ENCODE measurements around the gene CARD11.

Gene CARD11

GRCh38 chr7:3005257-3005656 lies 38.4 kb downstream of the CARD11 start:
- H3K27ac ChIP-seq, result no peak overlapping the region
- TF ChIP-seq CTCF (conservative IDR thresholded peaks at IDR 0.05), result no peak

- H3K27ac ChIP-seq, result no peak overlapping the region
- no peak for TF ChIP-seq CTCF (conservative IDR thresholded peaks at IDR 0.05)
Measured at GRCh38 chr7:3003936-3004335, 39.7 kb downstream of the CARD11 start.

- TF ChIP-seq CTCF (conservative IDR thresholded peaks at IDR 0.05), result no peak
- H3K27ac ChIP-seq, result no peak overlapping the region
Measured at GRCh38 chr7:3002631-3003030, 41.0 kb downstream of the CARD11 start.

- no peak overlapping the region for H3K27ac ChIP-seq
- TF ChIP-seq CTCF (conservative IDR thresholded peaks at IDR 0.05), result no peak
Measured at GRCh38 chr7:3000566-3000965, 43.1 kb downstream of the CARD11 start.

- H3K27ac ChIP-seq, result no peak overlapping the region
- TF ChIP-seq CTCF (conservative IDR thresholded peaks at IDR 0.05), result no peak
Measured at GRCh38 chr7:2999078-2999500, 44.6 kb downstream of the CARD11 start.

GRCh38 chr7:2997014-2997413 lies 46.7 kb downstream of the CARD11 start:
- no peak for TF ChIP-seq CTCF (conservative IDR thresholded peaks at IDR 0.05)
- H3K27ac ChIP-seq, result no peak overlapping the region

- no peak for TF ChIP-seq CTCF (conservative IDR thresholded peaks at IDR 0.05)
- H3K27ac ChIP-seq, result no peak overlapping the region
Measured at GRCh38 chr7:2996141-2996540, 47.5 kb downstream of the CARD11 start.

- no peak for TF ChIP-seq CTCF (conservative IDR thresholded peaks at IDR 0.05)
Measured at GRCh38 chr7:2993868-2994267, 49.8 kb downstream of the CARD11 start.

More at GRCh38 chr7:2993868-2994267, 49.8 kb downstream of the CARD11 start:
- H3K27ac ChIP-seq, result peak overlapping the region; percentile 34

All from VCaP (cell line).